GM18907 (cell line): ENCODE results near the gene CDK3.

ENCODE experiments used
- ATAC-seq: cut with Tn5 transposase; IDR thresholded peaks from one replicate; pipeline ENCODE4 v1.9.1; 2021; ENCODE audit warnings: mild to moderate bottlenecking, moderate library complexity; ENCODE audit not compliant: unreplicated experiment

CDK3 gene

DNA sequence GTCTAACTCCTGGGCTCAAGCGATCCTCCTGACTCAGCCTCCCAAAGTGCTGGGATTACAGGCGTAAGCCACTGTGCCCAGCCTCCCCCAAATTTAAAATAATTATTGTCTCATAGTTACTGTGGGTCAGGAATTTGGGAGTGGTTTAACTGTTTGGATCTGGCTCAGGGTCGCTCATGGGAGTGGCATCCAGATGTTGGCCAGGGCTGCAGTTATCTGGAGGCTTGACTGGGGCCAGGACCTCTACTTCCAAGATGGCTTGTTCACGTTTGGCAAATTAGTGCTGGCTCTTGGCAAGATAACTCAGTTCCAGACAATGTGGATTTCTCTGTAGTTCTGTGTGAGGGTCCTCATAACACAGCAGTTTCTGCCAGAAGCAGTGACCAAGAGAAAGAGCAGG is 13.6 kb upstream of the CDK3 start:
- ATAC-seq = no peak

DNA sequence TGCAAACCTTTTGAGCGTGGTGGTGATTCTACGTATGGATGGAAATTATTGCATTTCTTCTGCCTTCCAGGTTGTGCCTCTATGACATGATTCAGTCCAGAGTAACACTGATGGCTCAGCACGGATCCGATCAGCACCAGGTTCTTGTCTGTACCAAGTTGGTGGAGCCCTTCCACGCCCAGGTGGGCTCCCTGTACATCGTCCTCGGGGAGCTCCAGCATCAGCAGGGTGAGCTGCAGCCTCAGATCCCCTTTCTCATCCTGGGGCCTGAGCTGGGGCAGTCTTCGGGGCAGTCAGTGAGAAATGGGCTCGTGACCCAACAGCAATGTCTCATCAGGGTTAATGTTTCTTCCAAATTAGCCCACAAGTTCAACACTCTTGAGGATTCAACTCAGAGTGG is 9.3 kb upstream of the CDK3 start:
- no peak for ATAC-seq

DNA sequence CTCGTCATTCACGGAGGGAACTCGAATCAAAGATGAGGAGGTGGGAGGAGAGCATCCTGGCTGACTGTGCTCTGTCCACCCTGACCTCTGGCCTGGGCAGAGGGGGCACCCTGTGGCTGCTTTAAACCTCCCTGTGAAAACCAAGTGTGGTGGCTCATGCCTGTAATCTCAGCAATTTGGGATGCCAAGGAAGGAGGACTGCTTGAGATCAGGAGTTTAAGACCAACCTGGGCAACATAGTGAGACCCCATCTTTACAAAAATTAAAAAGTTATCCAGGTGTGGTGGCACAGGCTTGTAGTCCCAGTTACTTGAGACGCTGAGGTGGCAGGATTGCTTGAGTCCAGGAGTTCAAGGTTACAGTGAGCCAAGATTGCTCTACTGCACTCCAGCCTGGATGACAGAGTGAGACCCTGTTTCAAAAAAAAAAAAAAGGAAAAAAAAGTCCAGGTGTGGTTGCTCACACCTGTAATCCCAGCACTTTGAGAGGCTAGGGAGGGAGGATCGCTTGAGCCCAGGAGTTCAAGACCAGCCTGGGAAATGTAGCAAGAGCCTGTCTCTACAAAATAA is 5.8 kb upstream of the CDK3 start:
- no peak for ATAC-seq

DNA sequence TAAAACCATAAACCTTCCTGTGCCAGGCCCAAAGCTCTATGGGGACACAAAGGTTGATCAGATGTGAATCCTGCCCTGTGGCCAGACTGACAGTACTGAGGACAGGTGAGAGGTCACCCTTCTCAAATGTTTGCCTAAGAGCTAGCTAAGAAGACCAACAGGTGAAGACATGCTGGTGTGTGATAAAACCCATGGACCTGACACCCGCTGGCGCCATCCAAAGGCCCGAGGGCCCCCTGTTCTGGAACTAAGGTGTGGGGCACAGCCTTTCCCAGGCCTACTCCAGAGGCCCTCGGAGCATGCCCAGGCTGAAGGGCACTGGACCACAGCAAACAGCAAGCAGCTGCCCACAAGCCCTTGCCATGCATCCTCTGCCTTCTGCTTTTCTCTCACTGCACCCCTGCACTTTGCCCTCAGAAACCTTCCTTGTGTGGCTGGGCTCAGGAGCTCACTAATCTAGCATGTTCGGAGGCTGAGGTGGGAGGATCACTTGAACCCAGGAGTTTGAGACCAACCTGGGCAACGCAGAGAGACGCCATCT is 5.2 kb upstream of the CDK3 start:
- ATAC-seq = no peak

DNA sequence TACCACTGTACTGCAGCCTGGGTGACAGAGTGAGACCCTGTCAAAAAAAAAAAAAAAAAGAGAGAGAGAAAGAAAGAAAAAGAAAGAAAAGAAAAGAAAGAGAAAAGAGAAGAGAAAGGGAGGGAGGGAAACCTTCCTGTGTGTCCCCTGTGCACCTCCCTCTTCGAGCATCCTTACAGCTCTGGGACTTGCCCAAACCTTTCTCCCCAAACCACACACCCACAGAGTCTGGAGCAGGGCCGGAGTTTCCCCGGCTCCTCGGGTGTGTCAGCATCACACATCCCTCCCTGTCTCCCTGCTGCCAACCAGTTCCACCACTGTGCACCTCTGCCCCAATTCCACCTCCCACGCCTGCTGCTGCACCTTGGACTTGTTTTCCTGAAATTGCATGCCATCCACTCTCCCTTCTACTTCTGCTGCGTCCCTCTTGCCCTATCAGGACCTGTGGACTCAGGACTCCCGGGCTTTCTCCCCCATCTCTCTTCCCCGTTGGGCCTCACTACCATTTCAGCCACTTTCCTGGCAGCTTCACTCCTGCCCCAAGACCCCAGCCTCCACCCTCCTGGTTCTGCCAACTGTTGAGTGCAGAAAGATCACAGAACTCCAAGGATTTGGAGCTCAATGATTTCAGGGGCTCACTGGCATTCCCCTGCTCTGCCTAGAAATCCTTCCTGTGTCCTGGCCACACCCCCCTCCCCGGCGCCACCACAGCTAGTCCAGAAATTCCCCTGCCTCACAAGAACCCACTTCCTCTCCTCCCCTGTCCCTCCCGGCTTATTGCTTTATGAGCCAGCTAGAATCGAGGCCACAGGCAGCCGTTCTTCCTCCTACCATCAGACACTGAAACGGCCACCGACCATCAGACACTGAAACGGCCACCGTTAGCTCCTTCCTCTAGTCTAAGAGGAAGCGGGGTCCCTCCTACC is 3.7 kb upstream of the CDK3 start:
- ATAC-seq = peak; percentile 51

DNA sequence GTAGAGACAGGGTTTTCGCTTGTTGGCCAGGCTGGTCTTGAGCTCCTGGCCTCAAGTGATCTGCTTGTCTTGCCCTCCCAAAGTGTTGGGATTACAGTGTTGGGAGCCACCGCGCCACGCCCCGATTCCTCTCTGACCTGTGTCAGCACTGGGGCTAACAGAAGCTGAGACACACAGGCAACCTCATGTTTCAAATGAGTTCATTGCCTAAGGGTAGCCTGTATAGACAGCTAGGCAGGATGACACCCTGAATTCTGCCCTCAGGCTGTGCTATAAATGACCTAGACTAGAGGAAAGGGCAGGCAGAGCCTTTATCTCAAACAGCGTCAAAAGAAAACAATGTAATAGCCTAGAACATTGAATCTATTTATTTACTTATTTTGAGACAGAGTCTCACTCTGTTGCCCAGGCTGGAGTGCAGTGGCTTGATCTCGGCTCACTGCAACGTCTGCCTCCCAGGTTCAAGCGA is 2.3 kb upstream of the CDK3 start:
- no peak for ATAC-seq

DNA sequence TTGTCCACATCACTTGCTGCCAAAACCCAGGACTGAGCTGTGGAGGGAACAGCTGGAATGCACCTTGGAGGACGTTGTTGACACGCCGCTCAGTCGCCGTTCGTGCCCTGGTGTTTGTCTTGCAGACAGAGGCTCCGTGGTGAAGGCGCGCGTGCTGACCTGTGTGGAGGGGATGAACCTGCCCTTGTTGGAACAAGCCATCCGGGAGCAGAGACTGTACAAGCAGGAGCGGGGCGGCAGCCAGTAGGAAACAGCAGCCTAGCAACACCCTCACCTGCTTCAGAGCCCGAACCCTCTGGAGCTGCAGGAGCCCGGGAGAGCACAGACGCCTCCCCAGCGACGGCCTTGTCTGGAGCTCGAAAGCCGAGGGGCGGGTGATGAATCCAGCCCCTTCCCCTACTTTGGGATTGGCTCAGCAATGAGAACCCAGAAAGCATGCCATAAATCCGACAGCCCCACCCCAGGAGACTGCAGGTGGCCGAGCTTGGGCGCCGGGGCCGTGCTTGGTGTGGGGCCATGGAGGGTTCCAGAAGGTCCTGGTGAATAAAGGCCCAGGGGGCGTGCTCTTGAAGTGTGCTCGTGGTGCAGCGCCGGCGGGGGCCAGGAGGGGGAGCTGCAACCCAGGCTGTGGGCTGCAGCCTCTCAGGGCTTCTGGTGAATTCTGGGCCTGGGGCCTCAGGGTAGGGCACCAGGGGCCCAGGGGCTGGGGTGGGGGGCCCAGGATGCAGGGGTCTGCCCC is 470 bp upstream of the CDK3 start:
- ATAC-seq = no peak

DNA sequence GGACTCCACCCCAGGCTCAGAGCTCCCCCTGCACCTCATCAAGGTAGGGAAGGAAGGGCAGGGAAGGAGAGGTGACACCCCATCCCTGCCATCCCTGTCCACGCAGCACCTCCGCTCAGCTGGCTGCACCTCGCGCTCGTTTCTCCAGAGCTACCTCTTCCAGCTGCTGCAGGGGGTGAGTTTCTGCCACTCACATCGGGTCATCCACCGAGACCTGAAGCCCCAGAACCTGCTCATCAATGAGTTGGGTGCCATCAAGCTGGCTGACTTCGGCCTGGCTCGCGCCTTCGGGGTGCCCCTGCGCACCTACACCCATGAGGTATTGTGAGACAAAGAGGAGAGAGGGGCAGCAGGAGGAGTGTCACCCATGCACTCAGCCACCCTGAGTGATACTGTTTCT is 1.4 kb downstream of the CDK3 start:
- no peak for ATAC-seq

DNA sequence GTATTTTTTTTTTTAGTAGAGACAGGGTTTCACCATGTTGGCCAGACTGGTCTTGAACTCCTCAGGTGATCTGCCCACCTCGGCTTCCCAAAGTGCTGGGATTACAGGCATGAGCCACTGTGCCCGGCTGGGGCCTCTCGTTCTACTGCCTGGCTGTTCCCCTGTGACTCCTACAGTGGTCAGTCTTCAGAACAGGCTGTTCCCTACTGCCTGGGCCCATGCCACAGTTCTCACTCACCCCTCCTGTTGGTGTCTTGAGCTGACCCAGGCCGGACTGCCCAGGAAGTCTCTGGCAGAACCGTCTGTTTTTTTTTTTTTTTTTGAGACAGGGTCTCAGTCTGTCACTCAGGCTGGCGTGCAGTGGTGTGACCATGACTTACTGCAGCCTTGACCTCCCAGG is 3.3 kb downstream of the CDK3 start:
- no peak for ATAC-seq

DNA sequence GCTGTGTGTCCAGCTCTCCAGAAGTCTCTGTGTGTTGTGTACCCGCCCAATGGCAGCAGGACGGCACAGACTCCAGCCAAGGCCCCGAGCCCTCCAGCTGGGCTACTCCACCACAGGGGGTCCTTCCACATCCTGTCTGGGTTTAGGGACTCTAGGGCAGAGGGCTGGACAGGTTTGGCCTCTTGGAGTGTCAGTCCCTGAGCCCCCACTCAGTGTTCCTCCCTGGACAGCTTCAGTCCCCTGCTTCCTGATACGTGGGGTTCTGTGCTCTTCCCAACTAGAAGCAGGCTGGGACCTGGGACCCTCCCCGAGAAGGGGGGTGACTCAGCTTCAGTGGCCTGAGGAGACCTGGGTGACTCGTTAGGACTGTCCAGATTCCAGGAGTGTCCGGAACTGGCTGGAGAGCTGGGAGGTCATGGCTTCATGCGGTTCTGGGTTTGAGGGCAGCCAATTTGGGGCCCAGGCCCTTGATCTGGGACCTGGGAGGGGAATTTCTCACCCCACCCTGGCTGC is 4.2 kb downstream of the CDK3 start:
- no peak for ATAC-seq

DNA sequence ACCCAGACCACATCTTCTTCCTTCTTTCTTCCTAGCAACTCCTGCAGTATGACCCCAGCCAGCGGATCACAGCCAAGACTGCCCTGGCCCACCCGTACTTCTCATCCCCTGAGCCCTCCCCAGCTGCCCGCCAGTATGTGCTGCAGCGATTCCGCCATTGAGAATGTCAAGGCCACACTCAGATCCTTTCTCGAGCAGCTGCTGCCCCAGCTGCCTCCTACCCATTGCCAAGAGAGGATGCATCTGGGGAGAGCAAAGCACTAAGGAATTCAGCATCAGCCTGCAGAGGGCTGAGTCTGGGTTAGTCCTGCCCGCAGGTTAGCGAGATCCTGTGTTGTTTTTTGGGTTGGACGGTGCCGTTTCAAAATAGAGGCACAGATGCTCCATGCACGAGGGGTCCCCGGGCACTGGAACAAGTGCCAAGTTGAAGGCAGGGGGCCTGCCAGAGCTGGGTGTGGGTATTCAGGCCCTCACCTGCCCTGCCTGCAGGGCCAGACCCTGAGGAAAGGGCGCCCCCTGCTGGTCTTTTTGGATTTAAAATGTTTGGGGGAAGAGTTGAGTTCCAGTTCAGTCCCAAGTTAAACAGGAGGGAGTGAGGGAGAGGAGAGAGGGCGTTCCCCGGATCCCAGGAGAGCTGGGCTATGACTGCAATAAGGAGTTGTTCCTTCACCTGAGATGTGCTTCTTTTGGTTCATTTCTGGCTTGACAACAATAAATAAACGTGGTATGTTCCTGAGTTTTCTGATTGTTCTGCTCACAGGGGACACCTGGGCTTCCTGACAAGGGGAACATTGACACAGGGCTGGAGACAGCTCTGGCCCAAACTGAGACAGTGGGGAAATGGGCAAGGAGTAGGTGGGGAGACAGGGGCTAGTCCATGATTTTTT is 4.9 kb downstream of the CDK3 start:
- no peak for ATAC-seq

DNA sequence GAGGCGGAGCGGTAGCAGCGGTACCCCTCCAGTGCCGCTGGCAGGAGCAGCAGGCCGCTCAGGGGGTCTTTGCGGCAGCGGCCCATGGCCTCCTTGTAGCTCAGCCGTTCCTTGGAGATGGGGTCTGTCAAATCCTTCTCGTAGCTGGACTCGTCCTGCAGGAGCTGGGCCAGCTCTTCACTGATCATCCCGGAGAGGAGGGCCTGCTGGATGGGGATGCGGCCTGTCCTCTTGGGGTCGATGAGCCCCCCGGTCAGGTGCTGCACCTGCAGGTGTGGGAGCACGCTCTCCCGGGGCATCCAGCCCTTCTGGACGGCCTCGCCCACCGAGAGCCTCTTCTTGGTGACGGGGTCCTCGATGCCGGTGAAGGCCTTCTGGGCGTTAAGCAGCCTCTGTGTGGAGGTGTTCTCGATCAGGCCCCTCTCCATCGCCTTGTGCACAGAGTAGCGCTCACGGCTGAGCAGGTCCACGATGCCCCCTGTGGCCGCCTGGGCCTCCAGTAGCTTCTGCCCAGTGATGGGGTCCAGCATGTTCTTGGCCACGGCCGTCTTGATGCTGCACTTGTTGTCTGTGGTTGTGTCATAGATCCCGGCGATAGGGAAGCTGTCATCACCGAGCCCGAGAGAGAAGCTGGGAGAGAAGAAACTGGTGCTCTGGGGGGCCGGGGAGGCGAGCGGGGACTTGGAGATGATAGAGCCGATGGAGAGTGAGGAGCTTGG is 6.6 kb downstream of the CDK3 start:
- ATAC-seq = no peak

DNA sequence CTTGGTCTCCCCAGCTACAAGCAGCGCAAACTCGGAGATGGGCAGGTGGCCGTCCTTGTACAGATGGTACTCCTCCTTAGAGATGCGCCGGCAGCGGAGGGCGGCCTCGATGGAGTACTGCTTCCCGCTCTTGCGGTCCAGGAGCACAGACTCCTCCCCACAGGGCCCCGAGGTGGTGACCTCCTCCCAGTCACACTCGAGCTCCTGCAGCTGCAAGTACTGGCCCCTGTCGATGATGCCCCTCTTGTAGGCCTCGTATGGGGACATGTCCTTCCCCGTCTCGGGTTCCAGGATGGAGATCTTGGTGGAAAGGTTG is 7.2 kb downstream of the CDK3 start:
- ATAC-seq = no peak

DNA sequence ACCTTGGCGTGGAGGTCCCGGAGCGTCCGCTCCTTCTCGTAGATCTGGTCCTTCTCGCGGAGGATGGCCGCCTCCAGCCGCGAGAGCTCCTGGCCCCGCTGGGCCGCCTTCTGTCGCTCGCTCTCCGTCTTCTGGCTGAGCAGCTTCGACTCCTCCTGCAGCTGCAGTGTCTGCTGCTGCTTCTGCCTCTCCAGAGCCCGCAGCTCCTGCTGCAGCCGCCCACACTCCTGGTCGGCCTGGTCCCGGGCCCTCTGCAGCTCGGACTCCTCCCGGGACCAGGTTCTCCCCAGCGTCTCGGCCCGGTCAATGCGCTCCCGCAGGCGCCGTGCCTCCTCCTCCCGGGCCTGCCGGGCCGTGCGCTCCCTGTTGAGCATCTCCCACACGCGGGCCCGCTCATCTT is 7.6 kb downstream of the CDK3 start:
- ATAC-seq = no peak

DNA sequence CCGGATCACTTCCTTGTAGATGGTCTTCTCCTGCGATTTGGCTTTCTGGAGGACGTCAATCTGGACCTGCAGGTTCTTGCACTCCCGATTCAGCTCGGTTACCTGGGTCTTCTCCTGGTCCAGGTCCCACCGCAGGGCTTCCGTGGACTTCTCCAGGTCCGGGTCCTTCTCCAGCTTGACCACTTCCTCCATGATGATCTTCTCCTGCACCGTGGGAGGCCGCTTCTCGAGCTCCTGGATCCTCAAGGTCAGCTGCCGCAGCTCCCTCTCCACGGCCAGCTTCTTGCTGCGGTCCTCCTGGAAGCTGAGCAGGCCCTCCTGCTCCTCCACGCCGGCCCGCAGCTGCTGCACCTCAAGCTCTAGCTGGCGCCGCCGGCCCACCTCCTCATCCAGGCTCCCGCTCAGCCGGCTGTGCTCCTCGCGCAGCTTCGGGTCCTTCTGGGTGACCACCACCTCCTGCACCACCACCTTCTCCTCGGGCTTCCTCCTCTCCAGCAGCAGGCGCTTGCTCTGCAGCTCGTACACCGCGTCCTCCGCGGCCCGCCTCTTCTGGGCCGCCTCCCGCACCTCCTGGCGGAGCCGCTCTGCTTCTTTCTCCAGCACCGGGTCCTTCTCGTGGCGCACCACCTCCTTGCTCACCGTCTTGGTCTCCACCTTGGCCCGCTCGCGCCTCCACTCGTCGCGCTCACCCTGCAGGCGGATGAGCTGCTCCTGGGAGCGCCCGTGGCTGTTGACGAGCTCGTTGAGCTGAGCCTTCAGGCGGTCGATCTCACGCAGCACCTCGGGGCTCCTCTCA is 8.2 kb downstream of the CDK3 start:
- no peak for ATAC-seq

DNA sequence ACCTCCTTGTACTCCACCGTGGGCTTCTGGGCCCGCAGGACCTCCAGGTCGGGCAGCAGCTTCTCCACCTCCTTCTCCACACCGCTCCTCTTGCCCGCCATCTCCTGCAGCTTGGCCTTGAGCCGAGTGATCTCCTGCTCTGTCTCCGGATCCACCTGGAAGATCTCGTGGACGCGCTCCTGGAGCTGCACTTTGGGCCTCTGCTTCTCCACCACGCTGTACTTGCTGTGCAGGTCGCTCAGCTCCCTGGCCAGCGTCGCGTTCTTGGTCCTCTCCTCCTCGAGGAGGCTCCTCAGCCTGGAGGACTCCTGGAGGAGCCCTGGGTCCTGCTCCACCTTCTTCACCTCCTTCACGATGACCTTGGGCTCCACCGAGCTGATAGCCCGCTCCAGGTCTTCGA is 8.8 kb downstream of the CDK3 start:
- ATAC-seq = no peak

DNA sequence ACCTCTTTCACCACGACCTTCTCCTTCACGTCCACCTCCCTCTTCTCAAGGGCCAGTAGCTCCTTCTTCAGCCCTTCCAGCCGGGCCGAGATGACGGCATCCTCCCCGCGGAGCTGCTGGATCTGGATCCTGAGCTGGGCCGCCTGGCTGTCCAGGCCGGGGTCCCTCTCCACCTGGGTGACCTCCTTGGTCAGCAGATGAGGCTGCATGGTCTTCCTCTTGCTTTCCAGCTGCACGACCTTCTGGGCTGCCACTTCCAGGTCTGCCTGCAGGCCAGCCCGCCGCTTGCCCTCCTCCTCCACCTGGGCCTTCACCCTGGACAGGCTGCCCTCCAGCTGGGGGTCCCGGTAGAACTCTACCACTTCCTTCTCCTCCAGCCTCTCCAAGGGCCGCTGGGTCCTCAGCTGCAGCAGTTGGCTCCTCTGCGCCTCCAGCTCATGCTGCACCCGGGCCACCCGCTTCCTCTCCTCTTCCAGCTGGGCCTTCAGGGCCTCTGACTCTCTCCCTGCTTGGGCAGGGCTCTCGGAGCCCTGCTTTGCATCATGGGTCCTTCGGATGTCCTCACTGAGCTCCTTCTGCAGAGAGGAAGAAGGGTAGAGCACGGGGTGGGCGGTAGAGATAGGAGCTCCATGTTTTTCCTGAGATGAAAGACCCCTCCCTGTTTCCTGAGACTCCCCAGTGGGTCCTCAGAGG is 9.5 kb downstream of the CDK3 start:
- ATAC-seq = no peak

DNA sequence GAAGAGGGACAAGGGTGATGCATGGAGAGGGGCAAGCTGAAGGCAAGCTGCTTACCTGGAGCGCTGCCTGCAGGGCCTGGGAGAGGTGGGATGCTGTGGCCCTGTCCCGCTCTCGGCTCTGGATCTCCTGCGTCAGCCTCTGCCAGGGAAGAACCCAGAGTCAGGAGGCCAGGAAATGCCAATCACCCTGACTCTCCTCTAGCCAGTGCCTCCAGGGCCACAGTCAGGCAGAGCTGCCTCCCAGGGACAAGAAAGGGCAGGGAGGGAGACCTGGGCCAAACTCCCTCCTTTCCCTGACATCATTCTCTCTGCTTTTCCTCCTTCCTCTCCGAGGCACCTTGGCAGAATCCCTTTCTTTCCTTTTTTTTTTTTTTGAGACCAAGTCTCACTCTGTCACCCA is 11.3 kb downstream of the CDK3 start:
- no peak for ATAC-seq
